GM18502 (cell line): ENCODE measurements around the gene SPG7.

ENCODE experiments used
- ATAC-seq: cut with Tn5 transposase; IDR thresholded peaks from one replicate; pipeline ENCODE4 v1.9.1; 2021; ENCODE audit warnings: mild to moderate bottlenecking; ENCODE audit not compliant: unreplicated experiment, poor library complexity

The SPG7 gene

DNA sequence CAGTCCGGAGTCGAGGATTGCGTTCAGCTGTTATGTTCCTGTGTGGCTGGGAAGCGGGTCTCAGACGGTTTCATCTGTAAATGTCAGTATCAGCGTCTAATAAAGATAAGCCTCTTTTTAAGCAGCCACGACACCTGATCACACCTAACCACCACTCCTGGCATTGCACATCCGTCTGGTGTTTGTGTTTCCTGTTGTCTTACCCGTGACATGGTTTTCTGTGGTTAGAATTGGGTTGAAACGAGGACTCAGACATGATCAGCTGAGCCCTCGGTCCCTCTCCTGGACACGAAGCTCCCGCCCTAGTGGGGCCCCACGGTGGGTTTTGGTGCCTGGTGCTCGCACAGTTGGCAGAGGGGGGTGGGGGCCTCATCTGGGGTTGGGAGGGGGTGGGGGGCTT is 85.6 kb downstream of the SPG7 start:
- ATAC-seq, result no peak

DNA sequence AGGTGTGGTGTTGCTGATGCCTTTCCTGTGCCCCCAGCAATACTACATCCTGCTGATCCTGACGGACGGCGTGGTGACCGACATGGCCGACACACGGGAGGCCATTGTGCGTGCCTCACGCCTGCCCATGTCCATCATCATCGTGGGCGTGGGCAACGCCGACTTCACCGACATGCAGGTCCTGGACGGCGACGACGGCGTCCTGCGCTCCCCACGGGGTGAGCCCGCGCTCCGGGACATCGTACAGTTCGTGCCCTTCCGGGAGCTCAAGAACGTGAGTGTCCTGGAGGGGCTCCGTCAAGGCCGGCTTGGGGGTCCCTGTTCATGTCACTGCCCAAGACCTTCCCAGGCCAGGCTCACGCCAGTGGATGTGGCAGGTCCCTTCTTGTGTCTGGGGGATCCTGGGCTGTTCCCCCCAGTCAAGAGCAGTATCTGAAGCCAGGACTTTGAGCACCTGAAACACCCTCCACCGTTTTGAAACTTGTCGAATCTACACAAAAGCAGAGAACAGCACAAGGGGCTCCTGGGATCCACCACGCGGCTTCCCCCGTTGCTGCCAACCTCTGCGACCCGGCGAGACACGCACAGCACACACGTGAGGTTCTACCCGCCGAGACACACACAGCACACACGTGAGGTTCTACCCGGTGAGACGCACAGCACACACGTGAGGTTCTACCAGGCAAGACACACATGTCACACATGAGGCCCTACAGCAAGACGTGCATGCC is 87.3 kb downstream of the SPG7 start:
- no peak for ATAC-seq

DNA sequence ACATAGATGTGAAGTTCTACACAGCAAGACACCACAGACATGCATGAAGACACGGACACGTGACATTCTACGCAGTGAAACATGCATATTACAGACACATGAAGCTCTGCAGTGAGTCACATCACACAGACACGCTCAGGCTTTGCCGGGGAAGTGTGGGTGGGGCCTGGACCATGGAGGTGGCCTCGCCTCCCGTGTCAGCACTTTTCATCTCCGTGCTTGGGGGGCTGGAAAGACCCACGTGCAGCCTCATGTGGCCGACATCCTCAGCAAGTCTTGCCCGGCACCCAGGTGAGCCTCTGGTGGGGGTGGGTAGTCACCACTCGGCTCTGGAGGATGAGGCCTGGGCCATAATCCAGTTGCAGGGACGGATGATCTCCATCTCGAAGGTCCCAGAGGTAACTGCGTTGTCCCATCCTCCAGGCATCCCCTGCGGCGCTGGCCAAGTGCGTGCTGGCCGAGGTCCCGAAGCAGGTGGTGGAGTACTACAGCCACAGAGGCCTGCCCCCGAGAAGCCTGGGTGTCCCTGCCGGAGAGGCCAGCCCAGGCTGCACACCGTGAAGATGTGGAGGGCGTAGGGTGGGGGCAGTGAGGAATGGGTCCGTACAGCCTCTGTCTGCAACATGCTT is 88.0 kb downstream of the SPG7 start:
- ATAC-seq, result no peak

DNA sequence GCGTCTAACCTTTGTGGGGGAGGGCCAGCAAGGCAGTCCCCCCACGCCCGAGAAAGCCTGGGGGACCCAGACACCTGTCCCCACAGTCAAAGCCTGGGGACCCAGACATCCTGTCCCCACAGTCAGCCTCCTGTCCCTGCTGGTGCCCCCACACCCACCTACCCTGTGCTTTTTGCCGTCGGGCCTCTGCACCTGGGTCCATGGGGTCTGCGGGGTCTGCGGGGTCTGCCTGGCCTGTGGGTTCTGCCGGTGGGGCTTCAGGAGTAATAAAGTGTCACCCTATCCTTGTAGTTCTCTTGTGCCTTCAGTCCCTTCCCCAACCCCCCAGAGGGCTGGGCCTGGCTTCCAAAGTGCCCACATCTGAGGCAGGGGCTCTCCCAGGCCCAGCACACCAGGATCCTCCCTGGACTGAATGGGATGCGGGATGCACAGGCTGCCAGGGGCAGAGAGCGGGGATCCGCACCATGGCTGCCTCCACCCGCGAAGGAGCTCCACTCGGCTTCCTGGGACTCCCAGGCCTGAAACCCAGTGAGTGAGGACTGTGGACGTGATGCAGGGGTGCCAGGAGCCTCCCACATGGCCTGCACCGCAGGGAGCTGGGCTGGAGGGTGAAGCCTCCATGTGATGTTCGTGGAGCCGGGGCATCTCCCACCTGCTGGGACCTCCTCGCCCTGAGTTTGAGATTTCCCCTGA is 88.9 kb downstream of the SPG7 start:
- ATAC-seq, result no peak

DNA sequence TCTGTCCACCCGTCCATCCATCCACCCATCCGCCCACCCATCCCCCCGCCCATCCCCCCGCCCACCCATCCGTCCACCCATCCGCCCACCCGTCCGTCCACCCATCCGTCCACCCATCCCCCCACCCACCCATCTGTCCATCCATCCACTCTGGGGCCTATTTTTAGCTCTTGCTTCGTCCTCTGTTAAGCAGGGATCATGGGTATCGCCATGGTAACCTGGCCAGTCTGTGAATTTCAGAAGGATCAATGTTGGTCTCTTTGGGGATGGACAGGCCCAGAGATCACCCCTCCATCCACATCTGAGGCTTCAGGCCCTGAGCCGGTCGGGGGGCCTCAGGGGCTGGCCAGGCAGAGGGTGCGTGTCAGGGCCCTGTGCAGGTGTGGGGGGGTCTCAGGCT is 90.0 kb downstream of the SPG7 start:
- ATAC-seq, result no peak

DNA sequence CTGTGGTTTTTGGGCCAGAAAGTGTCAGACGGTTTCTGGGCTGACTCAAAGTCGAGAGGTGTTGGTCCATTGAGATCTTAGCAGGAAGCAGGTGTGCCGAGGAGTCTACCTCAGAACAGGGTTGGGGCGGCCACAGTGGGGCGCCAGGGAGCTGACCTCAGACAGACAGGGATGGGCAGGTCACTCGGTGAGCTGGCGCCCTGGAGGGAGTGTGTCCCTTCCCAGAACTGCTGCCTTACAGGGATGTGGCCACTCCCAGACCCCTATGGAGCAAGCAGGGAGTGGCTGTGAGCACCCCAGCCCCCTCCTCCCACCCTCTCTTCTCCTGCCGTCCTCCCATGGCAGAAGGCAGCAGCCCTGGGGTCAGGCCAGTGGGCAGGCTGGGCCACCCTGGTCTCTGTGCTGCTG is 91.3 kb downstream of the SPG7 start:
- ATAC-seq, result no peak

DNA sequence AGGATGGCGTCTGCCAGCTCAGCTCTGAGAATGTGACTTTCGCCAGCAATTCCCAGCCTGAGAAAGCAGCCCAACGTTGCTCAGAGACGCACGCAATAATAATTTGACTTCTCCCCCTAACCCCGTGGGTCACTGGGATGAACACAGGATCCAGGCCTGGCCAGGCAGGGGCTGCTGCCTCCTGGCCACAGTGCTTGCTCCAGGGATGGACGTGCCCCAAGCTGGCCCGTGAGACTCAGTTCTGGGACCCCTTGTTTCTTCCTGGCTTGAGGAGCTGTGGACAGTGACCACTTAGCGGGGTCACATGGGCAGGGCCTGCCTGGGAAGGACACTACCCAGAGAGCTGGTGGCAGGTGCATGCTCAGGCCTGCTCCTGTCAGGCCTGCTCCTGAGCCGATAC is 91.7 kb downstream of the SPG7 start:
- no peak for ATAC-seq

DNA sequence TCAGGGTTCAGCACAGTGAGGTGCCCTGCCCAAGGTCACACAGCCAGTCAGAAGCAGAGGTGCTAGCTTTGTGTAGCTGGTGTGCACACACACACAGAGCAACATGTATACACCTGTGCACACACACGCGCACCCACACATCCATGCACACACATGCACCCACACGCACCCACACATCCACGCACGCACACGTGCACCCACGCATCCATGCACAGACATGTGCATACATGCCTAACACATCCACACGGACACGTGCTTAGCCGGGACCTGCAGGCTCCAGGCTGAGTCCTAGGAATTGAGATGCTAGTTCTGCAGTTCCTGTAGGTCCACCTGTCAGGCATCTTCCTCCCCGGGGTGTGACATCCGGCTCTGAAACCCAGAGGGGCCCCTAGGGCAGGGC is 92.2 kb downstream of the SPG7 start:
- no peak for ATAC-seq

DNA sequence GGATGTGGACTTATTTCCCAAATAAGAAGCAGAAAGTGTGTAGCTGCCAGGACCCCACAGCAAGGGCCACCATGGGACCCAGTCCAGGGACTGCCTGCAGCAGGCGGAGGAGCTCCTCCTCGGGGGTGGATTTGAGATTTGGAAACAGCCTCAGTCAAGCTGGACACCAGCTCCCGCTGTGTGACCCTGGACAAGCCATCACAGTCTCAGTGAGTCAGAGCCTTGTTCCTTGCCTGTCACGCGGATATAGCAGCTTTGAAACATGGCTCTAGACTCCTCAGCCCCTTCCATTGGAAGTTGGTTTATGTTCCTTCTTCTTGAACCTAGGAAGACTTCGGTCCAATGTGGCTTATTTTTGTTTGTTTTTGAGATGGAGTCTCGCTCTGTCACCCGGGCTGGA is 92.8 kb downstream of the SPG7 start:
- ATAC-seq, result no peak

DNA sequence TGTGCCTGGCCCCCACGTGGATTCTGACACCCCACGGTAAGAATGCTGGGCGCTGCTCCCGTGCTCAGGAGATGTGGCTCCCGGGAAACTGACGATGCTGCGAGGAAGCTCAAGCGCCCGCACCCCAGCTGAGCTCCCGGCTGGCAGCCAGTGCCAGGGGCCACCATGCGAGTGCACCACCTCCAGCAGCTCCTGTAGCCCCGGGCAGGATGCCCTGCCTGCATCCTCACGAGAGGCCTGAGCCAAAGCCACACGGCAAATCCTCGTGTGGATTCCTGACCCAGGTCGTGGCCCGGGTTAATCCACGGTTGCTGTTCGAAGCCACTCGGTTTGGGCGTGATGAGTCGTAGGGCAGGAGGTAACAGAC is 93.7 kb downstream of the SPG7 start:
- no peak for ATAC-seq

DNA sequence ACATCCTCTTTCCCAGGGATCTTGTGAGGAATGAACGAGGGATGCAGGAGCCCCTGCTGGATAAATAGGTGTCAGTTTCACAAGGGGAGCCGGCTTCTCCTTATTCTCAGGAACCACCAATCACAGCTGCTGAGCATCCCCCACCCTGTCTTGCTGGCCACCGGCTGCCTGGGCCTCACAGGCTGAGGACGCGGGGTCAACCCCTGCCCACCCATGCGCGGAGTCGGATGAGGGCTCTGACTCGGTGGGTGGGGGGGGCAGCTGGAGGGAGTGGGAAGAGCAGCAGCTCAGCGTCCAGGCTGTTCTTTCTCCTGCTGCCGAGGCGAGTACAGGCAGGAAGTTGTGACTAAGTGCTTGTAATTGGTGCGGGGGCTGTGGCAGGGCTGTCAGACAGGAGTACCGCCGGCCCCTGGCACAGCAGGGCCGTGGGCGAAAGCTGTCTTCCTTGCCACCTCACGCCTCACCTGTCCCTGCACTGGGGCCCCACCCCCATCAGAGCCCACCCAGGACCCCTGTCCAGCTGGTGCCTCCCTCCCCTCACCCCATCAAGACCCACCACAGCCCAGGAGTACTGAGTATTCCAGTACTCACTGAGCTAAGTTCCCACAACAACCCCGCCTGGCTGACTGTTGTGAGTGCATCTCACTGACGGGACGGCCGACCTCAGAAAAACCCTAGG is 94.2 kb downstream of the SPG7 start:
- no peak for ATAC-seq

DNA sequence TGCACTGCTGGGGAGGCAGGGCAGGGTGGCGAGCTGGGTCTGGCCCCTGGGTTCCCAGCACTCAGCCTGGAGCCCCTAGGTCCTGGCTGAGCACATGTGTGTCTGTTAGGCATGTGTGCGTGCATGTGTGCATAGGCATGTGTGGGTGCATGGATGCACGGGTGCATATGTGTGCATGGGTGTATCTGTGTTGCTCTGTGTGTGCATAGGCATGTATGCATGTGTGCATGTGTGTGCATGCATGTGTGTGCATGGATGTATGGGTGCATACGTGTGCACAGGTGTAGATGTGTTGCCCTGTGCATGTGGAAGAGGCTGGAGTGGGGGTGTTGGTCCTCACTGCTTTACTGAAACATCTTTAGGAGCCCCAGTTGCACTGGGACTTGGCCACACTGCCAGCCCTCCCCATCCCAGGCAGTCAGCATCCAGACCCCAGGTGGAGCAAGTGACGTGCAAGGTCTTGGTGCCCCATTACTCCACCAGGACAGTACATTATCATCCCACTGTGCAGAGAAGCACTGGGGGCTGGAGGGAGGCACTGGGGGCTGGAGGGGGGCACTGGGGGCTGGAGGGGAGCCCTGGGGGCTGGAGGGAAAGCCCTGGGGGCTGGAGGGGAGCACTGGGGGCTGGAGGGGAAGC is 94.9 kb downstream of the SPG7 start:
- no peak for ATAC-seq

DNA sequence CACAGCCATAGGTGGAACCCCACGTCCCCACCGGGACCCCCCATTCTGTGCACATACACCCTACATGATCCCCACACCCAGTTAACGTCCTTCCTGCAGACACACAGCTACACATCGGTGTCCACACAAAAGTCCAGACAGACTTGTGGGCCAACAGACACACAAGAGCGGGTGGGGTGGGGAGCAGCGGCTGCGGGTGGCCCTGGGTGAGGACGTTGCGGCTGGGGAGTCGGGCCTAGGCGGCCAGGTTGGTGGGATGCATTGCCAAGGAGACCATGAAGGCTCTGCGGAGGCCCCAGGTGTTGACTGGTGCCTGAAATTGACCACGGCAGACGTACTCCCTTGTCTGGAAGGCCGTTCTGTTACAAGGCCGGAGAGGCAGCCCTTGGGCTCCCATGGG is 96.6 kb downstream of the SPG7 start:
- ATAC-seq, result no peak

DNA sequence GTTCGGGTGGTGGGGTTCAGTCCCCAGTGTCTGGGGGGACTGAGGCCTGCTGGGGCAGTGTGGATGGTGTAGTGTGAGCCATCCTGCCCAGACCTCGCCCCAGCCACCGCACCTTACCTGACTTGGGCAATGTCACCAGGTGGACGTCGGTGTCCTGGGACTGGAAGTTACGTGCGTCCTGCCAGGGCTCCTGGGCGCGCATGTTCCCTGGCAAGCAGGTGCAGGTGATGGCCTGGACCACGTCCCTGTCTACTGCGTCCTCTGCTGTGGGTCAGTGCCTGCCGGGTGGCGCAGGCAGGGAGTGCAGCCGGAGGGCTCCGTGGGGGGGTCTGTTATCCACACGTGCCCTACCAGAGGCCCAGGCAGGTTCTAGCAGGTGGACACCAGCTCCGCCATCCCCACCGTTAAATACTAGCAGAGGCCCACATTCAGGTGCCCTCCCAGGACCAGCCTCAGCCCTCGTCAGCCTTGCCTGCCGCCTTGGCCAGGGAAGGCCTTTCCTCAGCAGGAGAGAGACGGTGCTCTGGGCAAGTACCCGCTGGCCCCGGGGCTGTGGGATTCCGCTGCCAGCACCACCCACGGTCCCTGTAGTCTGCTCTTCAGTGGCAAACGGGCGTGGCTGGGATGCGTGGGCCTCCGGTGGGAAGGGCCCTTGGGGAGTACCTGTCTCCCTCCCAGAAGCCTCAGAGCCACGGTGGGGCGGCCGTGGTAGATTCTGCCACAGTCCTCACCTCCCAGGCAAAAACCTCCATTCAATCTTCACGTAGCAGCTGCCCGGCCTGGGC is 97.2 kb downstream of the SPG7 start:
- no peak for ATAC-seq

DNA sequence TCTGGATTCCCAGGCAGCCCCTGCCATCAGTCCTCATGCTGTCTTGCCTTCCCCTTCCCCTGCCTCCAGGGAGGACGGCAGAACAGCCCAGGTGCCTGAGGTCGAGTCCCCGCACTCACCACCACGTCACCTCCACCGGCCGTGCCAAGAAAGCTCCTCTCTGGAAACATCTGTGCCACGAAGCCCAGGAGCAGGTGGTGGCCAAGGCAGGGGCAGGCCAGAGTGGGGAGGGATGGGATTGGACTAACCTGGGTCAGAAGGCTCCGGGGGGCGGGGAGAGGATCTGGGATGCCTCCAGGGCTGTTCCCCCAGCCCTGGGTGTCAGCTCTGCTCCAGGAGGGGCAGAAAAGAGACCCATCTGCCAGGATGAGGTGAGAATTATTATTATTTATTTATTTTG is 97.8 kb downstream of the SPG7 start:
- no peak for ATAC-seq
